NCI-H1092 (cell line): ENCODE results near the gene STARD9.
A peak's percentile ranks its signal among the peaks of the same experiment; 100 is the strongest.

Experiments
- DNase-seq: peaks from one replicate; lab custom pipeline; 2025; lab: John Stamatoyannopoulos, UW

The STARD9 gene

DNA sequence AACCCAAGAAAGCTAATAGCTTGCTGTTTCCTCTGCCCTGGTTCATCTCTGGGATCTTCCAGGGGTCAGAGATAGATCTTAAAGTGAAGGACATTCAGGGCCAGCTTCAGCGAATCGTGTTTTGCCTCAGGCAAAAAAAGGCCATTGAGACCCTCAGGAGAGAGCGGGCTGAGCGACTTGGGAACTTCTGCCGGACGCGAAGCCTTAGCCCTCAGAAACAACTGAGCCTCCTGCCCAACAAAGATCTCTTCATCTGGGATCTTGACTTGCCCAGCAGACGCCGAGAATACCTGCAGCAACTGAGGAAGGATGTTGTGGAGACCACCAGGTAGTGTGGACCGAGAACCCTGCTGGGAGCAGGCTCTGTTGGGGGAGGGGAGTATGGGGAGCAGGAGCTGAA, 119.0 kb downstream of the STARD9 start:
- DNase-seq: no peak

DNA sequence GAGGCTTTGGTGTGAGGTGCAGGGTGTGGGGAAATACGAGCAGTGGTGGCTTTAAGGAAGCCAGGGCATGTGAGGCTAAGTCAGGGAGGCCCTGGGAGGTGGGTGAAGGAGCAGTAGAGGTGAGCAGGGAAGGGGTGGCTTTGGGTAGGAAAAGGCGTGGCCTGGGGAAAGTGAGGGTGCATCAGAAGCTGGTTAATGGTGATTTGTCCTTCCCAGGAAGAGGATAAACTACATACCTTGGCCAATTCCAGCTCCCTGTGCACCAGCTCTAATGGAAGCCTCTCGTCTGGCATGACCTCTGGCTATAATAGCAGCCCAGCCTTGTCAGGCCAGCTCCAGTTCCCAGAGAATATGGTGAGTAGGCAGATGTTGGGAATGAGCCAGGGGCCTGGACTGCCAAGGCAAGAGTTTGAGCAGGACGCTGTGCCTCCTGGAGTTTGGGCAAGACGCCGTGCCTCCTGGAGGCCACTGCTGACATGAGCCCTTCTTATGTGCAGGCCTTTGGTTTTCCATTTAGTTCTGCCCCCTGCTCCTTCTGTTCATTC, 120.2 kb downstream of the STARD9 start:
- DNase-seq: no peak

DNA sequence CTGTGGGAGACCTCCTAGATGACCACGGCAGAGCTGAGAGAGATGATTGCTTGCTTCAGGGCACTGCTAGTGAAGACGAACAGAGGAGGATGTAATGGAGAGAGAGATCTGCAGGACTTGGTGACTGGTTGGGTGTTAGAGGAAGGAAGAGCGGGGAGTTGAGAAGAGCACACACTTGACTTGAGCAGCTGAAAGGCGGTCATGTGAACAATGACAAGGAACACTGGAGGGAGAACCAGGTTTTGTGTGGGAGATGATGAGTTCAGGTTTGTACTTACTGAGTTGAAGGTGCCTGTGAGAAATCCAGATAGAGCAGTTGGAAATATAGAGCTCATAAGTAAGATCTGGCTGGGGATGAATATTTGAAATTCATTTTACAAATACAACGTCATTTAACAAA, 121.2 kb downstream of the STARD9 start:
- DNase-seq: no peak

DNA sequence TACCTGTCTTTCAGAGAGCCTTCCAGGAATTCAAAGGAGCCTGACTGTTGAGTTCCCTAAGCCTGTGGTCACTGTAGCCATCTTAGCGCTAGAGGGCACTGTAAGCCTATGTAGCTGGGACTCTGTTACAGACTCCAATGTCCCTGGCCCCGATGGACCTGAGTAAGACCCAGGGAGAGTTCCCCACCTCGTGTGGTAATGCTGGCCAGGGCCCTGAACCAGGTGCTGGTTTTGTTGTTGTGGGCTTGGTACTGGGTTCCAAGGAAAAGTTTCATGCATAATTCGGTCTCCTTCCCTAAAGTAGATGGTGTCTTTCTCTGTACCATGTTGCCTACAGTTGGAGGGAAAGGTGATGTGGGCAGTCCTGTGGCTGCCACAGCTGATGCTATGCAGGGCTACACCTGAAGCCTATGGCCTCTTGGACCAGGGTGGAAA, 129.1 kb downstream of the STARD9 start:
- DNase-seq: peak; percentile 7

DNA sequence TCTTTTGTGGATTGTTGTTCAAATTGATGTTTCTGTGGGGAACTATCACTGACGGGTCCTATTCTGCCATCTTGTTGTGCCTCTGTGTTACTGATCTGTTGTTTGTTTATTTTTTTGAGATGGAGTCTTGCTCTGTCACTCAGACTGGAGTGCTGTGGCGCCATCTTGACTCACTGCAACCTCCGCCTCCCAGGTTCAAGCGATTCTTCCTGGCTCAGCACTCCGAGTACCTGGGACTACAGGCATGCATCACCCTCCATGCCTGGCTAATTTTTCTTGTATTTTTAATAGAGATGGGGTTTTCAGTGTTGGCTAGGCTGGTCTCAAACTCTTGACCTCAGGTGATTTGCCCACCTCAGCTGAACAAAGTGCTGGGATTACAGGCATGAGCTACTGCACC, 129.9 kb downstream of the STARD9 start:
- no peak for DNase-seq

DNA sequence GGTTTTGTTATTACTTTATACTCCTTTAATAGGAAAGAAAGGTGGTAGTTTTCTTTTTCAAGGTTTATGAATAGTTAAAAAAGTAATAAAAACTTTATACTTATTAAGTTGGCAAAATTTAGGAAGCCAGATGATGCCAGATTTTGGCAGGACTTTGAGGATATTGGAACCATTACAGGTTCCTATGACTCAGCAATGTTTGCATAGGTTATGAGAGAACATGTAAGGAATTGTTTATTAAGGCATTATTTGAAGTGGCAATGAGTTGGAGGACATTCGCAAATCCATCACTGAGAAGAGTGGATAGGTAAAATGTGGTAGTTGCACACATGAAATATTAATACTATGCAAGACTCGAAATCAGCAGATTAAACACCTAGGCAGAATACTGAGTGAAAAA, 131.7 kb downstream of the STARD9 start:
- no peak for DNase-seq

DNA sequence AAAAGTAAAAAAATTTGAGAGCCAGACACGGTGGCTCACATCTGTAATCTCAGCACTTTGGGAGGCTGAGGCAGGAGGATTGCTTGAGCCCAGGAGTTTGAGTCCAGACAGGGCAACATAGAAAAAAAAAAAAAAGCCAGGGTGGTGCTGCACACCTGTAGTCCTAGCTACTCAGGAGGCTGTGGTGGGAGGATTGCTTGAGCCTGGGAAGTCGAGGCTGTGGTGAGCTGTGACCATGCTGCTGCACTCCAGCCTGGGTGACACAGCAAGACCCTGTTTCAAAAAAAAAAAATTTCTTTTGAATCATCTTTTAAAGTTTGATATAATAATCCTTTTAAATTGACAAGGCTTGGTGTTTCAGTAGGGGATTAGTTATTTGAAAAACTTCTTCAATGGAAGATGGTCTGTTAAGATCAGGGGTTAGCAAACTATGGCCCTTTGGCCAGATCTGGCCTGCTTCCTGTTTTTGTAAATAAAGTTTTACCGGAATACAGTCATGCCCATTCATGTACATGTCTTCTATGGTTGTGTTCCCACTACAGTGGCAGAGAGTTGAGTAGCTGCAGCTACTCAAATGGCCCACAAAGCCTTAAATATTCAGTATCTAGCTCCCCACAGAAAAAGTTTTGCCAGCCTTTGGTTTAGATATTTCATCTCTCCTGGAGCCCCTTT, 132.6 kb downstream of the STARD9 start:
- no peak for DNase-seq

DNA sequence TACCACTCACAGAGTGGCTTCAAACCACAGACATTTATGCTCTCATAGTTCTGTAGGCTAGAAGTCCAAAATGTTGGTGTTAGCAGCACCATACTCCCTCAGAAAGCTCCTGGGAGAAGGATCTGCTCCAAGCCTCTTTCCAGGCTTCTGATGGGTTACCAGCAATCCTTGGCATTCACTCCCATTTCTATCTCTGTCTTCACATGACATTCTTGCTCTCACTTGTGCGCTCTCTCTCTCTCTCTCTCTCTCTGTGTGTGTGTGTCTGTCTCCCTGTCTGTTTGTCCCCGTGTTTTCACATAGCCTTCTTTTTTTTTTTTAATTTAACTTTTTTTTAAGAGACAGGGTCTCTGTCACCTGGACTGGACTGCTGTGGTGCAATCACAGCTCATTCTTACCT, 135.3 kb downstream of the STARD9 start:
- no peak for DNase-seq

DNA sequence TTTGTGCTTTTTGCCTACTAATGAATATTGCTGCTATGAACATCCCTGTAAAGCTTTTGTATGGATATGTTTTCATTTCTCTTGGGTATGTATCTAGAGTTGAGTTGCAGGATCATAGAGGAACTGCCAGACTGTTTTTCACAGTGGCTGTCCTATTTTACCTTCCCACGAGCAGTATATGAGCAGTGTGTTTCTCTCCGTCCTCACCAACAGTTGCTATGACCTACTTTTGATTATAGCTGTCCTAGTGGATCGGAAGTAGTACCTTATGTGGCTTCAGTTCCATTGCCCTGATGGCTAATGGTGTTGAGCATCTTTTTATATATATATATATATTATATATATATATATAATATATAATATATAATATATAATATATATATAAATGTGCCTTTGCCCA, 136.3 kb downstream of the STARD9 start:
- DNase-seq: no peak

DNA sequence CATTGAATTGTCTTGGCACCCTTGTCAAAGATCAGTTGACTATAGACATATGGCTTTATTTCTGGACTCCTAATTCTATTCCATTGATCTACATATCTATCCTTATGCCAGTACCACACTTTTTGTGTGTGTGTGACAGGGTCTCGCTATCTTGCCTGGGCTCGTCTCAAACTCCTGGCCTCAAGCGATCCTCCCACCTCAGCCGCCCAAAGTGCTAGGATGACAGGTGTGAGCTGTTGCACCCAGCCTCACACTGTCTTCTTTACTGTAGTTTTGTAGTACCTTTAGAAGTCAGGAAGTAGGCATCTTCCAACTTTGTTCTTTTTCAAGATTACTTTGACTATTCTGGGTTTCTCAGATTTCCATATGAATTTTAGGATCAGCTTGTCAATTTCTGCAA, 137.2 kb downstream of the STARD9 start:
- DNase-seq: no peak

DNA sequence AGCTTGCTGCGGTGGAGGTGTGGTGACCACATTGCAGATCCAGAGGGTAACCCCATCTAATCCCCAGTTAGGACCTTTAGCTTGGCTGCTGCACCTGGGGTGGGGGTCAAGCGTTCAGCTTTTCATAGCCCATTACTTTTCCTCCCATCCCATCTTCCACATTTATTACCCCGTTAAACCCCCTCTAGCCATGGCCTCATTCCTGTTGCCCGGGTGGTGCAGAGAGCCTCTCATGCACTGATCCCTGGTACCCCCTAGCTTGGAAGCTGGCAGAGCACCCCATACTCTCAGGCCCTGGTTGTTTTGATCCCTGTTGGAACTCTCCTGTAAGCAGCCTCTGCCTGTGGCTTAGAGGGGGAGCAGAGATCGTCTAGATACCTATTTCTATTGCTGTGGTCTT, 140.7 kb downstream of the STARD9 start:
- DNase-seq: no peak

DNA sequence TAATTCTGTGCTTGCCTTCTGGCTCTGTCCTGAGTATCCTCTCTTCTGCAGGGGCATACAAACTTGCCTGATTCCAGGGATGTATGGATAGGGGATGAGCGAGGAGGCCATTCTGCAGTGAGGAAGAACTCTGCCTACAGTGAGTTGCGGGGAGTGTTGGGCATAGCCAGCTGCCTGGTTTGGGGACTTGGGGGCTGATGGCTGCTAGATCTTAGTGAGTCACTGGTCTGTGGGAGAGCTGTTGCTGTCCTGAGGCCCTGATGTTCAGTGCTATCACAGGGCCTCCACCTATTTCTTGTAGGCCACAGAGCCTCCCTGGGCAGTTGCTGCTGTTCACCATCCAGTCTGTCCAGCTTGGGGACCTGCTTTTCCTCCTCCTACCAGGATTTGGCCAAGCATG, 141.2 kb downstream of the STARD9 start:
- DNase-seq: no peak

DNA sequence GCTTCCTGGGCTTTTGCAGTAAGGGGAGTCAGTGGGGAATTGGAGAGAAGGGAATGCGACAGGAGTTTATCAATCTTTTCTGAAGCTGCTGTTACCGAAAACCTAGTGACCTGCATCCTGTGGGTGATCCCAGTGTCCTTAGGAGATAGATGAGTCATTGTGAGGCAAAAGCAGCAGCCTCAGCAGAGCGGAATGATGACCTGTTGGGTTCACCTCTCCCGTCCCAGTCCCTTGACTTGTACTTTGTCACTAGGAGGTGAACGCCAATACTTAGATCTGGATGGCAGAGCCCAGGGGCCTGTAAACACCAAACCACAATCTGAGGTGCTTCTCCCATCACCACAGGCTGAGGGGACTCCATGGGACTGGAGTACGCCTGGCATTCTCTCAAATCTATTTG, 143.6 kb downstream of the STARD9 start:
- no peak for DNase-seq

DNA sequence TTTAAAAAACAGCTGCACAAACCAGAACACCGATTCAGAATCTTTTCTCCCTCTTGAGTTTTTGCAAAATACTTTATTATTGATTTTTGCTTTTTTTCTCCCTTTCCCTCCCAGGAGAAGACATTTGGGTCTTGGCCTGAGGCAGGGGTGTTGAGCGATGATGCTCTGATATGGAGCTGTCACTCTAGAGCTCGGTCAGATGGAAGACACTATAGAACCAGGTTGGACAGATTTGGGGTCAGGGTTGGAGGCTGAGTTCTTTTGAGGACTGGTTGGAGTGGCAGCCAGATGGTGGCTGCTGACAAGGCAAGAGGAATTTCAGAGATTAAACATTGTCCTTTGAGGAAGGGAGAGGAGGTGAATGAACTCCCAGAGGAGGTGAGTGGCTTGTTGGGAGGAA, 144.7 kb downstream of the STARD9 start:
- no peak for DNase-seq

DNA sequence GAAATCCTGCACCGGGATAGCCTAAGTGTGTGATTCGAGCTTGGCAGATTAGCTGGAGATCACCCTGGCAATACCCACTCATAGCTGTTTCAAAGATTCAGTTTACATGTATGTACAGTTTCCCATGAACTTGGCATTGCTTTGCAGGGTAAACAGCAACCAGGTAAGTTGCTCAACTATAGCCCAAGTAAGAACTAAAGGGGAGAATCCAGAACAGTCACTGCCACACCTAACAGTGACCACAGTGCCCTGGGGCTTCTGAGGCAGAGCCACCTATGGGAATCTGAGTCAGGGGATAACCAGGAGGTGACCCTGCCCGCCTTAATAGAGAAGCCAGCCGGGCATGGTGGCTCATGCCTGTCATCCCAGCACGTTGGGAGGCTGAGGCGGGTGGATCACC, 145.6 kb downstream of the STARD9 start:
- DNase-seq: no peak

DNA sequence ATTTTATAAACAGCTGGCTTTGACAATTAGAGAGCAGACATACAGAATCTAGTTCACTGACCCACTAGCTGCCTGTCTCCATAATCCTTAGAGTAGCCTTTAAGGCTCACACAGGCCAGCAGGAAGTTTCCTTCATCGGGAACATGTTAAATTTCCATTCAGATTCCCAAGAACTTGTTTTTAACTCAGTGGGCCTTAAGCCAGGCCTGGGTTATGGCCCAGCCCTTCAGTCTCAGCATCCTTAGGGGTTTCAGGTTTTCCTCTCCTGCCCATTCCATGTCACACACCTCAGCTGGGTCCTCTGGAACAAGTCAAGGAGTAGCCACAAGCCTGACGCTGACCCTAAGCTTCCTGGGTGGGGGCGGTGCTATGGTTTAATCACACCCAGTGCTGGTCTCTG, 146.5 kb downstream of the STARD9 start:
- no peak for DNase-seq

DNA sequence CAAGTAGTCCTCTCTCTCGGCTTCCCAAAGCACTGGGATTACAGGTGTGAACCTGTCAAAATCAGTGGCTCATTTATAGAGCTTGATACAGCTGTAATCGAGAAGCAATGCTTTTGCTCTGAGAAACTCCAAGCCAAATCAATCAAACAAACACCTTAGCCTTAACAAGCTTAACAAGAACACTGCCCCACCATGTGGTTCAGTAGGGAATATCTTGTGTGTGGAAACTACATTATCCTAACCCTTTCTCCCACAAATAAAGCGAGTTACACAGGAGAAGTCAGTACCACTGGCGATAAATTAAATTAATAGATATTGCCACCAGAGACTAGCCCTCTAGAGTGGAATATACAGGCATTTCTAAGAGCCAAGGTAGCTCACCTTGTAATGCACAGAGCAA, 147.7 kb downstream of the STARD9 start:
- no peak for DNase-seq

DNA sequence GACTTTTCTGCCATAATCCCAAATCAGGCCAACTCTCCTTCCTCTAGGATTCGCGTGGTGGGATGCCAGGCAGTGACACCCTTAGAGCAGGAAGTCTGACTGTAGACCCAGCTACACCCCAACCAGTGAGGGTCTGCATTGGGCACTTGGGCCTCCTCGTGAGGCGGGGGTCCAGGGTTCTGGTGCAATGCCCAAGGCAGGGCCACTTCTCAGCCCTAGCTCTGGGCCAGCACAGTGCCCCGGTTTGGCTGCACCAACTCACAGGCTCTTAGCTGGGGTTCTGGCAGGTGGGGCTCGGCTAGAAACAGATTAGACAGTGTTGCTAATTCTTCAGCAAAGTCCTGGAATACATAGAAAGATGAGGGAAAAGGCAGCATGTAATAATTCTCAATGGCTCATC, 148.9 kb downstream of the STARD9 start:
- DNase-seq: no peak

DNA sequence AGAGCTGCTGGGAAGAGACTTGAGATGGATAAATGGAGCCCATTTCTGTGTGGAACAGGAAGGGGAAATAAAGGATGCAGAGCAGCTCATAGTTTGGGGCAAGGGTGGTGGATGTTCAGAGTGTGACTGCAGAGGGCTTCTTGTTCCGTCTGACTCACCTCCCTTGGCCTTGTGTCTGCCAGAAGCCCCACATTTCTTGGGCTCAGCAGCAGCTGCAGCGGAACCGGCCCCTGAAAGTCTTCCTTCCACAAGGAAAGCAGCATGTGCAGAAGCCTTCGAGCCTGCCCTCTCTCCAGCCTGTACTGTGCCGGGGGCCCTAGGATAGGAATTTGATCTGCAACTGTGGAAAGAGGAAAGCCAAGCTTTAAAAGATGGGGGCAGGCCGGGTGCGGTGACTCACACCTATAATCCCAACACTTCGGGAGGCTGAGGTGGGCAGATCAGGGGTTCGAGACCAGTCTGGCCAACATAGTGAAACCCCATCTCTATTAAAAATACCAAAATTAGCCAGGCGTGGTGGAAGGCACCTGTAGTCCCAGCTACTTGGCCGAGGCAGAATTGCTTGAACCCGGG, 150.0 kb downstream of the STARD9 start:
- no peak for DNase-seq

DNA sequence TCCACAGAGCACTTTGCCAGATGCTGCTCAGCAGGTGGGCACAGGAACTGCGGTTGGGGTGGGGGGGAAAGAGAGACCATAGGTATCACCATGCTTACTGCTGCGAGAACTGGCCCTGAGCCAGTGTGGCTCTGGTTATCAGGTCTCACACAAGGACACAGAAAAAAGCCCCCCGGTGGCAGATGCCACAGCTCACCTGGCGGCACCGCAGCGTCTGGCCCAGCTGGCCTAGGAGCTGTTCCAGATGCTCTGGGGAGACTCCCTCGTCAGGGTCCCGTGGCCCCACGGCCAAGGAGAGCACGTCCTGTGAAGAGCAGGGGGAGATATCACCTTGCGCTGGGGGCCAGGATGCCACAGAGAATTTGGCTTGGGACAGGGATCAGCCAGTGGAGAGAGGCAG, 150.7 kb downstream of the STARD9 start:
- no peak for DNase-seq

DNA sequence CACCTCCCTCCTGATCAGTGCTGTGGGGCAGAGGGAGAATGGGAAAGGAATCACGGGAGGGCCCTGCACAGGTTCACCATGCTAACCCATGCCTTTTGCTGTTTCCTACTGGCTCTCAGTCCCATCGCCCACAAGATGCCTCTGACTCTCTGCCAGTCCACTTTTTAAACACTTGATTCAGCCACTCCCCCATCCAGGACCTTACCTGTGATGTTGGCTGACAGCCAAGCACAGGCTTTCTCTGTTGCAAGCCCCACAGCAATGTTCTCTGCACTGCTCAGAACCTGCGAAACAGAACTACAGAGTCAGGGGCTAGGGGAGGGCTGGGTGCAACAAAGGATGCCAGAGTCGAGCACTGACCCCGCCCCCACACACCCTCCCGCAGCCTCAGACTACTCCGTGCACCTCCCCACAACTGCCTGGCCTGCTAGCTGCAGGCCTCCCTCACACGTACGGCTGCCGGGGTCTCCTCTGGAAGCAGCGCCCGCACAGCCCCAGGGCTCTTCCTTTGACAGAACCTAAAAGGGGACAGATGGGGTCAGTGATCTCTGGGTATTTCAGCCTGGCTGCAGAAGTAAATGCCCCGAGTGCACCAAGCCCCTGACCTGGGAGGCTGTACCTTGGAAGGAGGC, 152.5 kb downstream of the STARD9 start:
- no peak for DNase-seq

DNA sequence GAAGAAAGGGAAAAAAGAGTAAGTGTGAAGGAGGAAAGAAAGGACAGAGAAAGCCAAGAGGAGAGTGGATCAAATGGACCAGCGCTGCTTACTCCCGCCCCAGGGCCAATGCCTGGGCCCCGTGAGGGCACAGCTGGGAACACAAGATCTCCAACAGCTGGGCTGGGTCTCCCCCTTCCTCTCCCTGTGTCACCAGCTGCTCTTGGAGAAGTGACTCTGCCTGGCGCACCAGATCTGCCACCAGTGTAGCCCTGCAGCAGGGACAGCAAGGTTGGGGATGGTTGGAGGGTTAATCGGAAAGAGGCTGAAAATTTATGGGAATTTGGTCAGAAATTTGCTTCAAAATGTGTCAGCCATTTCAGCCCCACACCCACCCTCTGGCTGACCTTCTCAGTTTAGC, 153.2 kb downstream of the STARD9 start:
- DNase-seq: no peak

DNA sequence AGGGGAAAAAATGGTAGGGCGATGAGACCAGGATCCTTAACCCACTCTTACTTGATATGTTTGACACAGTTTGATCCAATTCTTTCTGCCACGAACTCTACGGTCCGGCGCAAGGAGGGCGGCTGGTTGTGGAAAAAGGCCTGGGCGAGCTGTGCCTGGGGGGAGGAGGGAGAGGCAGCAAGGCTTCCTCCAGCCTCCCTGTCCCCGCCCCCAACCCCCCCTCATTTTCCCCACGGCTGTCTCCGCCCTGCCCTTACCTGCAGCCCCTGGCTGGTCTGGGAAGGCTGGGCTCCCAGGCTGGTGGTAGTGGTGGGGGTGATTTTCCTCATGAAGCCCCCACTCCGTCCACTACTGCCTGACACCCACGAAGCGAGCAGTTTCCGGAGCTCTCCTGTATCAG, 153.6 kb downstream of the STARD9 start:
- DNase-seq: no peak

DNA sequence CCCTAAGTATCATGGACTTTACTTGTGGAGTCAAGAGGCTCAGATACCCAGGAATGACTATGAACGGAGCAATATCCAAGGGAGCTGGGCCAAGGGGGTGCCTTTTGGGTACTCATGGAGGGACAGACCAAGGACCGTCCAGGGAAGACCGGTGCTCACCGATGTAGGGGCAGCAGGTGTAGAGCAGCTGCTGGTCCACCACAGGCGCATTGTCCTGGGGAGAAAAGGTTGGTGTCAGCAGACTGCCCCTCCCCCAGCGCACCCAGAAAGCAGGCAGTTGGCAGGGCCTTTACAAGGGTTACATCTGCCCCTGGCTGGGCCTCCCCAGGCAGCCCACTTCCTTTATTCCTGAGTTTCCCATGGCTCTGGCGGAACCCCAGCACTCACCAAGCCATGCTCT, 154.0 kb downstream of the STARD9 start:
- DNase-seq: no peak
